HT-29 (cell line): ENCODE data around the gene VASN. TPM values are rescaled to one million over a fixed set of nuclear protein-coding genes. Genes with fewer than 3 reads are reported as not detected.

Experiments
- DNase-seq: peaks from one replicate; pipeline ENCODE4 v3.0.0-alpha.2; 2015; ENCODE audit warnings: low spot score
- small RNA-seq: library from RNA; depleted of rRNA; stranded (forward); fragments of <200 nt; gene quantifications from one replicate; pipeline ENCODE3, GENCODE V24; 2014
- total RNA-seq: library from RNA; depleted of rRNA; stranded (reverse); fragments of >200 nt; shearing (Covaris generic); gene quantifications from 2 replicates; pipeline ENCODE4 v1.2.3, GENCODE V29; 2014; rRNA removed

The VASN gene
- total RNA-seq, 1 experiment from 2014 or later = 2.2 TPM

DNA sequence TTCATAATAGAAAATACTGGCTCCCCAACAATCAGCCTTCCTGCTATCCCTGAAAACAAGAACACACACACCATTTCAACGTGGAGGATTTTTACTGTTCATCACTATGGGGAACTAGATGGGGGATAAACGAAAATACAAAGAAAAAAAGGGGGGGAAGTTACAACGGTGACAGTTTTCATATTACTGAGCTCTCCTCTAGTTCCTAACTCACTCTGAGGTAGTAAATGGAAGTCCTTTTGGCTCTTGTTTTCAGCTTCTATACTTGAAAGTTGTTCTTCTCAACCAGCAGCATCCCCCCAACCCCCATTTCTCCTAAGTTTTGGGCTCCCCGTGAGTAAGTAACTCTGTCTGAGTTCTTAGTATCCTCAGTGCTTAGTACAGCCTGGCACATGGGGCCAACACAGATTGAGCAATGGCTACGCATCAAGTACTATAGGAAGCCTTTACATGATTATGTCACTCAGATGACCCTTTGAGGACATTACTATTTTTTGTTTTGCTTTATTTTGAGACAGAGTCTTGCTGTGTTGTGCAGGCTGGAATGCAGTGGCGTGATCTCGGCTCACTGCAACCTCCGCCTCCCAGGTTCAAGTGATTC is 49.0 kb downstream of the VASN start:
- no peak for DNase-seq

DNA sequence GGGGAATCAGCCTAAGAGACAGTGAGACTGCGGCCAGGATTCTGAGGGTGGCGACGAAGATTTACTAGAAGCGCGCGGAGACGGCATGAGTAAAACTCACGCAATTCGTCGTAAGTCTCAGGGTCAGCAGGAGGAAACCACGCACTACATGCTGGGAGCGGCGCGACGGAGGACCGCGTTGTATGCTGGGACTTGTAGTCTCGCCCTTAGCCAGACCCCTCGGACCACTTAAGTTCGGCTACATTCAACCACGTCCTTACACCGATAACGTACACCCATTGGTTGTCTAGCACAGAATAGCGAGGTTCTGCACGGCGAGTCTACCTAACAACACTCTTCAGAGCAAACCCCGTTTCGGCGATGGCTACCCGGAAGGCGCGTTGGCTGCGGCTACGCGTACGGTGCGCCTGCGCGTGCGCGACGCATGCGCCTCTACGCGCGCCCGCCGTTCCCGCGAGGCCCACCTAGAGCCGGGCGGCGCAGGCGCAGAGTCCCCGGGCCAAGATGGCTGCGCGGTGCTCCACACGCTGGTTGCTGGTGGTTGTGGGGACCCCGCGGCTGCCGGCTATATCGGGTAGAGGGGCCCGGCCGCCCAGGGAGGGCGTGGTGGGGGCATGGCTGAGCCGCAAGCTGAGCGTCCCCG is 53.9 kb downstream of the VASN start, which contains the start of gene DNAJA3:
Gene DNAJA3 (plus strand): TSS at position 491 of the 643 bp plus-strand sequence. CDS start 14 bp downstream, at position 505.
- peak; percentile 96 for DNase-seq

DNA sequence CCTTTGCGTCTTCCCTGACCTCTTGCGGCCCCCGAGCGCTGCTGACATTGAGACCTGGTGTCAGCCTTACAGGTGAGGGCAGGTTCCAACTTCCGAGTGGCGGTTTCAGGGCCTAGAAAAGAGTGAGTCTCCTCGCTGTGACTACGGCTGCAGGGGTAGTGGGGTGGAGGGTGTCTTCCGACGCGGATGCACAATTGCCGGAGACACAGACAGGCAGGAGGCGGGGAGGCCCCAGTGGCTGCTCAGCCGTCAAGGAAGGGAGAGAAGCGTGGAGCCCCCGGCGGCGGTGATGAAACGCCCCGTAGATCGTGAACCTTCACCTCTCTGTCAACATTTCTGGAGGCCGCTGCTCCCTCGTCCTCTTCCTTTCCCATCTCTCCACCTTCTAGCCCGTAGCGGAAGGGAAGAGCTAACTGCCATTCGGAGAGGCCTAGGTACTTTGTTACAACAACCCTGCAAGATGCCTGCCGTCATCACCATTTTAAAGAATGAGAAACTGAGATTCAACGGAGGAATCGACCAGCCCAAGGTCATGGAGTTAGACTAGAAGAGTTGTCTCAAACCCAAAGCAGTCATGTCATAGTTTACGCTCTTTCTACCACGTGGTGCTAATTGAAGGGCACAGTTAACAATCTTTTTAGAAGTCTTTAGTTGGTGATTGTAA is 54.5 kb downstream of the VASN start:
- DNase-seq = peak; percentile 66

DNA sequence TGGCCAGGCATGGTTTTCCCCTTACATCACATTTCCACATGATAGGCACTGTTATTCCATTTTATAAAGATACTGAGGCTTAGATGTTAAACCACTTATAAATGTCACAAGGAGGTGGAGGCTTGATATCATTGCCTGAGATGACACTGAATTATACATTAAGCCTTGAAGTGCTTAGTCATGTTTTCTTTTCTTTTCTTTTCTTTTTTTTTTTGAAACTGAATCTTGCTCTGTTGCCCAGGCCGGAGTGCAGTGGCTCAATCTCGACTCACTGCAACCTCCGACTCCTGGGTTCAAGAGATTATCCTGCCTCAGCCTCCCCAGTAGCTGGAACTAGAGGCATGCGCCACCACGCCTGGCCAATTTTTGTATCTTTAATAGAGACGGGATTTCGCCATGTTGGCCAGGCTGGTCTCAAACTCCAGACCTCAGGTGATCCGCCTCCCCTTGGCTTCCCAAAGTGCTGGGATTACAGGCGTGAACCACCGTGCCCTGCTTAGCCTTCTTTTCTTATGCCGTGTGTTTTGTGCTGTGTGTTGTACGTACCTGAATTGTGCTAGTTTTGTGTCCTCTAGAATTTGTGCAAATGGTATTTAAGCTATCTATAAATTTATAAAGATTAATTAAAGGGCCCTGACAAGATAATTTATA is 55.2 kb downstream of the VASN start:
- no peak for DNase-seq

DNA sequence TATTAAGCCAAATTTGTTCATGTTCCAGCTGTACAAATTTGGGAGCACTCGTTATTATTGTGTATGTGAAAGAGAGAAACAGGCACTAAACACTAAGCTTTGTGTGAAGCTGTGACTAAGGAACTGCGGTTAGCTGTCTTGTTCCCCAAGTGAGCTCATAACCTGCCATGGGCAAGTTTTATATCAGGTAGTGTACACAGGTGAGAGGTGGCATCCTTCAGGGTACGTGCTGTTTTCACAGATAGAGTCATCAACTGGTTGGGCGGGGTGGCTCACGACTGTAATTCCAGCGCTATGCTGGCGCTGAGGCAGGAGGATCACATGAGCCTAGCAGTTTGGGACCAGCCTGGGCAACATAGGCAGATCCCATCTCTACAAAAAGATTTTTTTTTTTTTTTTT is 56.9 kb downstream of the VASN start:
- no peak for DNase-seq

DNA sequence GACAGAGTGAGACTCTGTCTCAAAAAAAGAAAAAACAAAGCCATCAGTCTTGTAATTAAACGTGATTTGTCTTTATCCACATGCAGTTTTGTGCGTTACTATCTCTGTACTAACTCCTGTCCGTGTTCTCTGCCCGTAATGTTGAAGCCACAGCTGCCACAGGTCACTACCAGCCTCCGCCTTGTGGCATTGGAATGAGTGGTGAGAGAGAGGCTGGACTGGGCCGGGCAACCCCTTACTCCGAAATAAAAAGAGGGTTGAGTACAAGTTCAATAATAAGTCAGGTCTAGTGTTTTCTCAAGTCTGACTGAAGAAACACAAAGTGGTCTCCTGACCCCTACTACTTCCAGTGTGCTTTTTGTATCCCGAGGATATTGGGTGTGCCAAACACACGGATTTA is 59.4 kb downstream of the VASN start:
- DNase-seq = no peak

Small RNA genes lying within 50 kb of the gene (small RNA-seq; reads per million reads assigned to genes)
- gene AC012676.2 = not detected

Other genes starting within 250 kb of the VASN start
- 0.03 TPM in 1 of 2 replicates, not detected in the other for gene SRL, start 129.8 kb upstream of the VASN start, total RNA-seq
- 40.7 and 51.7 TPM in 2 replicates for gene TFAP4, start 98.8 kb upstream of the VASN start, total RNA-seq
- 6.7 and 7.4 TPM in 2 replicates for gene GLIS2, start 55.8 kb upstream of the VASN start, total RNA-seq
- 159 and 165 TPM in 2 replicates for gene PAM16, start 20.5 kb upstream of the VASN start, total RNA-seq
- gene CORO7, start 44.7 kb downstream of the VASN start, total RNA-seq = 36.8 and 48.6 TPM in 2 replicates
- gene DNAJA3, start 54.0 kb downstream of the VASN start, total RNA-seq = 82.4 and 86.9 TPM in 2 replicates
- gene NMRAL1, start 102.8 kb downstream of the VASN start, total RNA-seq = 81.3 and 109 TPM in 2 replicates
- 105 and 113 TPM in 2 replicates for gene HMOX2, start 104.5 kb downstream of the VASN start, total RNA-seq
- gene CDIP1, start 166.9 kb downstream of the VASN start, total RNA-seq = not detected in 2 replicates
- gene C16orf96, start 184.5 kb downstream of the VASN start, total RNA-seq = not detected in 2 replicates
- 58.0 and 83.0 TPM in 2 replicates for gene UBALD1, start 243.0 kb downstream of the VASN start, total RNA-seq